ENCODE results near the gene KCNH1. TPM values are rescaled to one million over a fixed set of nuclear protein-coding genes. Genes with fewer than 3 reads are reported as not detected.

KCNH1 gene
- total and polyA plus RNA-seq, 2 experiments from 2014 or later = 0.28 TPM; not detected in 1

DNA sequence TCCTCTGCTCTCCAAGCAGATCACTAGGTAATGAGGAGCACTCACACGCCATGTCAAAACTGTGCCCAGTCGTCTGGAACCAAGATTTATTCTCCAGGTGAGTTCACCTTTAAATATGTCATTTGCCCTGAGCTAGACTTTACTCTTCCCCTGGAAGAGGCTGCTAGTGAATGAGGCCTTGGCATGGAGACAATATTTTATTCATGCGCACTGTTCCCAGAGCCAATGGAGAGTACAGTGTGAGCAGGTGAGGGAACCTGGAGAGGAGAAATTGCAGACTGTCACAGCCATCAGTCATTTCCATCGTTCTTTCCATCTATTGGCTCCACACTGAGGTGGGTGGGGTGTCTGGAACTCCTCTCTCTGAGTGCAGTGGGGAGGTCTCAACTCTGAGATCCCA is 333.6 kb downstream of the KCNH1 start (continued):
- TF ChIP-seq, protein P1, sequence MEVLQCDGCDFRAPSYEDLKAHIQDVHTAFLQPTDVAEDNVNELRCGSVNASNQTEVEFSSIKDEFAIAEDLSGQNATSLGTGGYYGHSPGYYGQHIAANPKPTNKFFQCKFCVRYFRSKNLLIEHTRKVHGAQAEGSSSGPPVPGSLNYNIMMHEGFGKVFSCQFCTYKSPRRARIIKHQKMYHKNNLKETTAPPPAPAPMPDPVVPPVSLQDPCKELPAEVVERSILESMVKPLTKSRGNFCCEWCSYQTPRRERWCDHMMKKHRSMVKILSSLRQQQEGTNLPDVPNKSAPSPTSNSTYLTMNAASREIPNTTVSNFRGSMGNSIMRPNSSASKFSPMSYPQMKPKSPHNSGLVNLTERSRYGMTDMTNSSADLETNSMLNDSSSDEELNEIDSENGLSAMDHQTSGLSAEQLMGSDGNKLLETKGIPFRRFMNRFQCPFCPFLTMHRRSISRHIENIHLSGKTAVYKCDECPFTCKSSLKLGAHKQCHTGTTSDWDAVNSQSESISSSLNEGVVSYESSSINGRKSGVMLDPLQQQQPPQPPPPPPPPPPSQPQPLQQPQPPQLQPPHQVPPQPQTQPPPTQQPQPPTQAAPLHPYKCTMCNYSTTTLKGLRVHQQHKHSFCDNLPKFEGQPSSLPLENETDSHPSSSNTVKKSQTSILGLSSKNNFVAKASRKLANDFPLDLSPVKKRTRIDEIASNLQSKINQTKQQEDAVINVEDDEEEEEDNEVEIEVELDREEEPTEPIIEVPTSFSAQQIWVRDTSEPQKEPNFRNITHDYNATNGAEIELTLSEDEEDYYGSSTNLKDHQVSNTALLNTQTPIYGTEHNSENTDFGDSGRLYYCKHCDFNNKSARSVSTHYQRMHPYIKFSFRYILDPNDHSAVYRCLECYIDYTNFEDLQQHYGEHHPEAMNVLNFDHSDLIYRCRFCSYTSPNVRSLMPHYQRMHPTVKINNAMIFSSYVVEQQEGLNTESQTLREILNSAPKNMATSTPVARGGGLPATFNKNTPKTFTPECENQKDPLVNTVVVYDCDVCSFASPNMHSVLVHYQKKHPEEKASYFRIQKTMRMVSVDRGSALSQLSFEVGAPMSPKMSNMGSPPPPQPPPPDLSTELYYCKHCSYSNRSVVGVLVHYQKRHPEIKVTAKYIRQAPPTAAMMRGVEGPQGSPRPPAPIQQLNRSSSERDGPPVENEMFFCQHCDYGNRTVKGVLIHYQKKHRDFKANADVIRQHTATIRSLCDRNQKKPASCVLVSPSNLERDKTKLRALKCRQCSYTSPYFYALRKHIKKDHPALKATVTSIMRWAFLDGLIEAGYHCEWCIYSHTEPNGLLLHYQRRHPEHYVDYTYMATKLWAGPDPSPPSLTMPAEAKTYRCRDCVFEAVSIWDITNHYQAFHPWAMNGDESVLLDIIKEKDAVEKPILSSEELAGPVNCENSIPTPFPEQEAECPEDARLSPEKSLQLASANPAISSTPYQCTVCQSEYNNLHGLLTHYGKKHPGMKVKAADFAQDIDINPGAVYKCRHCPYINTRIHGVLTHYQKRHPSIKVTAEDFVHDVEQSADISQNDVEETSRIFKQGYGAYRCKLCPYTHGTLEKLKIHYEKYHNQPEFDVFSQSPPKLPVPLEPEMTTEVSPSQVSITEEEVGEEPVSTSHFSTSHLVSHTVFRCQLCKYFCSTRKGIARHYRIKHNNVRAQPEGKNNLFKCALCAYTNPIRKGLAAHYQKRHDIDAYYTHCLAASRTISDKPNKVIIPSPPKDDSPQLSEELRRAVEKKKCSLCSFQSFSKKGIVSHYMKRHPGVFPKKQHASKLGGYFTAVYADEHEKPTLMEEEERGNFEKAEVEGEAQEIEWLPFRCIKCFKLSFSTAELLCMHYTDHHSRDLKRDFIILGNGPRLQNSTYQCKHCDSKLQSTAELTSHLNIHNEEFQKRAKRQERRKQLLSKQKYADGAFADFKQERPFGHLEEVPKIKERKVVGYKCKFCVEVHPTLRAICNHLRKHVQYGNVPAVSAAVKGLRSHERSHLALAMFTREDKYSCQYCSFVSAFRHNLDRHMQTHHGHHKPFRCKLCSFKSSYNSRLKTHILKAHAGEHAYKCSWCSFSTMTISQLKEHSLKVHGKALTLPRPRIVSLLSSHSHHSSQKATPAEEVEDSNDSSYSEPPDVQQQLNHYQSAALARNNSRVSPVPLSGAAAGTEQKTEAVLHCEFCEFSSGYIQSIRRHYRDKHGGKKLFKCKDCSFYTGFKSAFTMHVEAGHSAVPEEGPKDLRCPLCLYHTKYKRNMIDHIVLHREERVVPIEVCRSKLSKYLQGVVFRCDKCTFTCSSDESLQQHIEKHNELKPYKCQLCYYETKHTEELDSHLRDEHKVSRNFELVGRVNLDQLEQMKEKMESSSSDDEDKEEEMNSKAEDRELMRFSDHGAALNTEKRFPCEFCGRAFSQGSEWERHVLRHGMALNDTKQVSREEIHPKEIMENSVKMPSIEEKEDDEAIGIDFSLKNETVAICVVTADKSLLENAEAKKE (CRISPR knock-in tag; IDR thresholded peaks at IDR 0.05) = no peak
- TF ChIP-seq EZH2 (IDR thresholded peaks at IDR 0.05; ENCODE audit: low read depth, unreplicated experiment) = no peak
- no peak for TF ChIP-seq JUNB (IDR thresholded peaks at IDR 0.05; ENCODE audit: unreplicated experiment)
- TF ChIP-seq STAT1 (IDR thresholded peaks at IDR 0.05; ENCODE audit: unreplicated experiment) = no peak
- no peak for TF ChIP-seq POLR2AphosphoS5 (IDR thresholded peaks at IDR 0.05; ENCODE audit: low read depth)
- TF ChIP-seq ZNF331 (CRISPR knock-in tag; IDR thresholded peaks at IDR 0.05; ENCODE audit: low read depth) = no peak
- TF ChIP-seq EZH2phosphoT487 (IDR thresholded peaks at IDR 0.05; ENCODE audit: unreplicated experiment) = no peak

DNA sequence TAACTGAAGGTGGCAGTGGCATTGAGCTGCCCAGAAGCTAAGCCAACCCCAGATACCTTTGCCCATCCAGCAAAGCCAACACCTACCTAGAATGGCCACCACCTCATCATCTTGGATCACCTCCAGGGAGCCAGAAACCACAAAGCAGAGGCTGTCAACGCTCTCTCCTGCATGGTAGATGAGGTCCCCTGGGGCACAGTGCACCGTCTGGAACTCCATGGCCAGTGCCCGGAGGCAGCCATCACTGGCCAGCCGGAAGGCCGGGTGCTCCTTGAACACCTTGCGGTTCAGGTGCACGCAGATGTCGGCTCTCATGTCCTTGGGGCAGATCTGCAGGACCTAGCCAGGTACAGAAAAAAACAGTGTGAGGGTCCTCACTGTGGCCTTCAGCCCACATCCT is 336.5 kb downstream of the KCNH1 start:
- Mint-ChIP-seq H3K4me3 (no peak overlapping the region), H3K36me3 (ENCODE audit: low read depth) (no peaks in the 10 kb centered on the region), H3K27me3 (ENCODE audit: insufficient read depth, low read depth, poor library complexity) (peaks cover 1% of the 10 kb centered on the region), H3K9me3 (no peaks in the 10 kb centered on the region), H3K27ac (no peak overlapping the region), H3K4me1 (no peaks in the 10 kb centered on the region)
- Histone ChIP-seq H4K20me1 (replicated peaks; ENCODE audit: insufficient read depth) (no peaks in the 10 kb centered on the region), H3F3A (replicated peaks; ENCODE audit: low read depth) (no peaks in the 10 kb centered on the region), H3K27me3 (ENCODE audit: insufficient read depth) (no peaks in the 10 kb centered on the region), H3K36me3 (ENCODE audit: insufficient read depth) (no peaks in the 10 kb centered on the region), H3K79me2 (replicated peaks; ENCODE audit: insufficient read depth) (no peaks in the 10 kb centered on the region), H3K9me2 (ENCODE audit: insufficient read depth) (0 out of 2 replicates have a peak, but pooled peaks cover 5% of the 10 kb centered on the region), H3K4me3 (no peak overlapping the region), H3K4me2 (no peak overlapping the region), H3K4me1 (ENCODE audit: insufficient read depth) (no peaks in the 10 kb centered on the region), H2AFZ (no peak overlapping the region), H3K27ac (ENCODE audit: low read depth) (no peak overlapping the region)
- TF ChIP-seq EZH2 (IDR thresholded peaks at IDR 0.05; ENCODE audit: low read depth, unreplicated experiment) = no peak
- TF ChIP-seq NANOG (IDR thresholded peaks at IDR 0.05; ENCODE audit: borderline replicate concordance) = no peak
- no peak for TF ChIP-seq CREB1 (CRISPR knock-in tag; IDR thresholded peaks at IDR 0.05; ENCODE audit: low read depth)
- no peak for TF ChIP-seq ZNF331 (CRISPR knock-in tag; IDR thresholded peaks at IDR 0.05; ENCODE audit: low read depth)
- no peak for TF ChIP-seq ZNF114 (CRISPR knock-in tag; IDR thresholded peaks at IDR 0.05)
- TF ChIP-seq, protein P2, sequence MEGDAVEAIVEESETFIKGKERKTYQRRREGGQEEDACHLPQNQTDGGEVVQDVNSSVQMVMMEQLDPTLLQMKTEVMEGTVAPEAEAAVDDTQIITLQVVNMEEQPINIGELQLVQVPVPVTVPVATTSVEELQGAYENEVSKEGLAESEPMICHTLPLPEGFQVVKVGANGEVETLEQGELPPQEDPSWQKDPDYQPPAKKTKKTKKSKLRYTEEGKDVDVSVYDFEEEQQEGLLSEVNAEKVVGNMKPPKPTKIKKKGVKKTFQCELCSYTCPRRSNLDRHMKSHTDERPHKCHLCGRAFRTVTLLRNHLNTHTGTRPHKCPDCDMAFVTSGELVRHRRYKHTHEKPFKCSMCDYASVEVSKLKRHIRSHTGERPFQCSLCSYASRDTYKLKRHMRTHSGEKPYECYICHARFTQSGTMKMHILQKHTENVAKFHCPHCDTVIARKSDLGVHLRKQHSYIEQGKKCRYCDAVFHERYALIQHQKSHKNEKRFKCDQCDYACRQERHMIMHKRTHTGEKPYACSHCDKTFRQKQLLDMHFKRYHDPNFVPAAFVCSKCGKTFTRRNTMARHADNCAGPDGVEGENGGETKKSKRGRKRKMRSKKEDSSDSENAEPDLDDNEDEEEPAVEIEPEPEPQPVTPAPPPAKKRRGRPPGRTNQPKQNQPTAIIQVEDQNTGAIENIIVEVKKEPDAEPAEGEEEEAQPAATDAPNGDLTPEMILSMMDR (conservative IDR thresholded peaks at IDR 0.05; ENCODE audit: low read depth in 2 of 2) = no peak
- DNase-seq (ENCODE audit: low spot score) (no peak), ATAC-seq (no peak)

Measured in GM23338 (cell line).